Stimulated activated CD8-positive, alpha-beta memory T cell treated with anti-CD3 and anti-CD28 coated beads, Interleukin-7, amount 100 ng/mL, for 4 hours (primary cell): Measurements from ENCODE around the gene PRICKLE2.

ENCODE experiments used
- DNase-seq, 2 donors: peaks; one replicate each; pipeline ENCODE4 v3.0.0-alpha.2; 2020; ENCODE audit warnings: low read depth in 2 of 2

Gene PRICKLE2

DNA sequence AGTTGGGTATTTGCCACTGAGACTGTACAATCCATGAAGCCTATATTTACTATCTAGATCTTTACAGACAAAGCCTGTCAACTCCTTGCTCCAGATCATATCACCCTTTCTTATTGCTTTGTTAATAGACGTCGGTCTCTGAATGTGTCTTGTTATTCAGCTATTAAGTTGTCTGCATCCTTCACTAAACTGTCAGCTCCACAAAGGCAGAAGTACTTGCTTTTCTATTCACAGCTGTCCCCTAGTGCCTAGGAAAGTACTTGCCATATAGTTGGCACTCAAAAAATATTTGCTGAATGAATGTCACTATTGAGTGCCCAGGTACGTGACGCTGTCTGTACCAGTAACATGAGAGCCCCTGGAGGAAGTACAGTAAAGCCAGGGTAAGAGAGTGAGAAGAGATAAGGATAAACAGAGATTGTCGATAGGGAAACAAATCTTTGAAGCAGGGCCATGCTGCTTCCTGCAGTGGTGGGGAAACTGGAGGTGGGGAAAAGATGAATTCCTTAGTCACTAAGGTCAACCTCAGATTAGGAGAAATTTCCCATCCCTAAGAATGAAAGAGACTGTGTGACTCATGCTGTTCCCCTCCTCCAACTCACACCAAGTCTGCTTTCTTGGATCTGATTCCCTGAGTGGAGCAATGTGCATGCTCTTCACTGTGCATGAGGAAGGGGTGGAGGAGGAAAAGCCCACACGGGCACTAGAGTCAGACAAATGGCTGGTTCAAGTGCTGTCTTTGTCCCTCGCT lies 36.3 kb downstream of the PRICKLE2 start:
- DNase-seq = no peak

DNA sequence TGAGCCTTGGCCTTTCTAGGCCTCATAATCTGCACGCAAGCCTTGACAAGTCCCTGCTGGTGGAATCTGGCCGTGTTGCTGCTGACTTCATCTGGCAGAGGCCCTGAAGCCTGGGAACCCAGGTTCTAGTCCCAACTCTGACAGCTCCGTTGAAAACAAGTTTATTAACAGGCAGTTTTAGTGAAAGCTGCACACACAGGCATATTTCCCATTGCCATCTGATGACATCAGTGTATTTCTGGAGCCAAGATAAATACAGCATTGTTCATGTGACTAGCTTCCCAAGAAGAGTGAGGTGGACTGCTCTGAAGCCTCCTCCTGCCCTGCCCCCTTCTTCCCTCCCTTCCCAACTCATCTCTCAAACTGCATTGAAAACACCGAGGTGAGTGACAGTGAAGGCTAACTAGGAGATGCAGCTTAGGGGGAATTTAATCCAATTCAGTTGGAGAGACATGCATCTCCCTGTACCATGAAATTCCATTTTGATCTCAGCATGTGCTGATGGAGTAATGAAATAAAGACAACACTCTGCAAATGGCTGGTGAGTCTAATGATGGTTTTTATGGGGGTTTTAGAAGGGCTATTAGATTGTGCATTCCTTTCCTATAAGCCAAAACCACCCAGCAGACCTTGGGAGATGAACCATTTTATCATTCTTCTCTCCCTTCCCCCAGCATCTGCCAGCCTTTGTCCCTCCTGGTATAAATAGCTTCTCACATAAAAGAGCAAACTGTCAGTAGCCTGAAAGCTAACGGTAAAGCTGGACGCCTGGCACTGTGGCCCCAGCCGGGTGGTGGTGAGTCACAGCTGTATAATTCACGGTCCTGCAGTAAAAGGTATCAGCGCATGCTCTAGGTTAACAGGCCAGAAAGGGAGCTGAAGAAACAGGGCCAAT lies 38.0 kb downstream of the PRICKLE2 start:
- DNase-seq = no peak

GRCh38 chr3:64186667-64187064 lies 38.6 kb downstream of the PRICKLE2 start:
- DNase-seq = no peak

DNA sequence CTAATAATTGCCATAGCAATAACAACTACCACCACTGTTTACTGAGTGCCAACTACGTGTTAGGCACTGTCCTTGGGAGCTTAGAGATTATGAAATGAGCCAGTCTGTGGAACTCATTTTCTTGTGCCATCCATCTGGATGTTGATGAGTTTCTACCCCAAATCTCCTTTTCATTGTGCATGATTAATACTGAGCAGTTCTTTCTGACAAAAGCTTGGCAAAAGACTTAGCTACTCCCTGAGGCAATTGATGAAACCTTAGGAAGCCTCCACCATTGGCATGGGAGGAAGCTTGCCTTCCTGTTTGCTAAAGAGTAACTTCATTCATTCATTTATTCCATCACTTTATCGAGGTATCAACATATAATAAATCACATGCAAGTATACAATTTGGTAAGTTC lies 39.8 kb downstream of the PRICKLE2 start:
- no peak for DNase-seq

GRCh38 chr3:64184621-64185020 lies 40.6 kb downstream of the PRICKLE2 start:
- no peak for DNase-seq

DNA sequence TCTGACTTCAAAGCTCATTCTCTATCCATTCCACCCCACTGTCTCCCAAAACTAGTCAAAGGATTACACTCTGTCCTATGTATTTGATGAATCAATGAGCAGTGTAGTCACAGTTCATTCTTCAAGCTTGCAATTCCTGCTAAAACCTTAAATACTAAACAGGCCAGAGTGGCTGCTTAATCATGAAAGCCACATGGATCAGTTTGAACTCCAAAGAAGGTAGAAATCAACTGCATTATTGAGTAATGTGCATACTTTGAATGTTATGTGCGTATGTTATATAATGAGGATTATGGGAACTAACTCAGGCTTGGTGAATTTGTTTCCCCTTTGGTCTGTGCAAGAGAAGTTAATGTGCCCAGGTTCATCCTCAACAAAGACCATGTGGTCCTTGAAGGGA lies 45.4 kb downstream of the PRICKLE2 start:
- no peak for DNase-seq

DNA sequence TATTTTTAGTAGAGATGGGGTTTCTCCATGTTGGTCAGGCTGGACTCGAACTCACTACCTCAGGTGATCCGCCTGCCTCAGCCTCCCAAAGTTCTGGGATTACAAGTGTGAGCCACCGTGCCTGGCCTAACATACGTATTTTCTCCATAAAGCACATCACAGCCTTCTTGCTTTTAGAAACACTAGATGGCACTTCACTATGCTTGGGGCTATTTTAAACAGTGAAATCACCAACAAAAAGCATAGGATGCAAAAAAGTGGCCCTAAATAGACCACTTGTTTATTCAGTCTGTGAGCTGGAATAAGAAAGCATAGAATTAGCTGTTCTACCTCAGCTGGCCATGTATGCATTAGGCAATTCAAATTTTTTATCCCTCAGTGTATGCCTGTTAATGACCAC lies 46.0 kb downstream of the PRICKLE2 start:
- no peak for DNase-seq

DNA sequence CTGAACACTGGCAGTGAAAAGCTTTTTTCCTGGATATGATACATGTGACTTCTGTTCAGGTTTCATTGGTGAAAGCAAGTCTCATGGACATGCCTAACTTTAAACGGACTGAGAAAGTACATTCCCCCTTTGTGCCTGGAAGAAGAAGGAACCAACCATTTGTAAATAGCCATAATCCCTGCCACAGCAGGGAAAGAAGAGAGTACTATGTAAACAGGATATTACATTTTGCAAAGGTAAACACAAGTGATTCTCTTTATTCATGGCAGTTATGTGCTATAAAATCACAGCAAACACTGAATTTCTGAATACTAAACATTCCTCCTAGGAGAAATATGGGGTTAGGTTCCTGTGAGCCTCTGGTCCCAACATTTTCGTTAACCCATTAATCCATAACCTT lies 46.8 kb downstream of the PRICKLE2 start:
- DNase-seq = no peak

DNA sequence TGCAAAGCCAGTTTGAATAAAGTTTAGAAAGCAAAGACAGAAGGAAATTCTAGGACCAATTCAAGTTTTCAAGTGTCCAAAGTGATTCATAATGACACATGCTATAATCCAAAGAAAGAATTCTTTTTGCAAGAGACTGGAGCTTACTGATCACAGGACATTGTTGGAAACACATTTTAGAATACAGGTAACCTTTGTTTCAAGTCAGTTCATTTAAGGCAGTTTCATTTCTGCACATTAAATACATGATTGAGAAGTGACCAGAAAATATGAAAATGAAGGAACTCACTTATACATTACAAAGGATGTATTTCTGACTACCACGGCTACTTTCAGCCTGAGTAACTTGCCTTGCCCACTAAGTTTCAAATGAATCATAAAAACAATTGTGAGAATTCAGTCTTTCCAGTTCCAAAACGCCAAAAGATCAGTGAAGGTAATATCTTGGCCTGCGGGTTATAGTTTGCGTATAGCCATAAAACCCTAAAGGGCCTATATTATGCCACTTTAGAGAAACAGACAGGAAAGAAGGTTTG lies 48.7 kb downstream of the PRICKLE2 start:
- no peak for DNase-seq

GRCh38 chr3:64174328-64174727 lies 50.9 kb downstream of the PRICKLE2 start:
- DNase-seq = no peak

DNA sequence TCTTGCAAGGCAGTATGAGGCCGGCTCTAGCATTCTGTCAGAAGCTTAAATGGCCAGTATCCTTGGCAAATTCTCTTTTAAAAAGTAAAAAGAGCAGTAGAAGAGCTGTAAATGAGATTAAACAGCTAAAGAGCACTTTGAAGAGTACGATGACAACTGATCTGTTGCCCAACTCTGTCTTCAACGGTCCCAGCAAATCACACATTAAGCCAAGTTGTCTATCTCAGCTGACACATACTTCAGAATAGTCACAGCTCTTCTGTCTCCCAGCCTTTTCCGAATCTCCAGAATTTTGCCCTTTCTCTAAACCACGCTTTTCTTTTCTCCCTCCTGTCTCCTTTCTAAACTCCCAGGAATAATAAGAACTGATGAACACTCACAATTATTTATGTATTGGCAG lies 51.7 kb downstream of the PRICKLE2 start:
- DNase-seq = no peak

DNA sequence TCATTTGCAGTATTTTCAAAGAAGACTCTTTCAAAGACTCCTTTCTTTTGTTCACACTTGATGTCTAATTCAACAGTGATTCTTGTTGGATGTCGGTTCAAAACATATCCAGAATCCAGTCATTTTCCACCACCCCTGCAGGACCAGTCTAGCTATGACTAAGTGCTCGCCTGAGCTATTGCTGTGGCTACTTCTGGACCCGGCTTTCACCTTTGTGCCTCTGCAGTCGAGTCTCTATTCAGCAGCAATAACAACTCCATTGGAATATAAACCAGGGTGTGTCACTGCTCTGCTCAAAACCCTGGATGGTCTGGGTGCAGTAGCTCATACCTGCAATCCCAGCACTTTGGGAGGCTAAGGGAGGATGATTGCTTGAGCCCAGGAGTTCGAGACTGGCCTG lies 55.0 kb downstream of the PRICKLE2 start:
- DNase-seq = no peak

- no peak for DNase-seq
Measured at GRCh38 chr3:64167868-64168267, 57.4 kb downstream of the PRICKLE2 start.

GRCh38 chr3:64167351-64167750 lies 57.9 kb downstream of the PRICKLE2 start:
- no peak for DNase-seq

DNA sequence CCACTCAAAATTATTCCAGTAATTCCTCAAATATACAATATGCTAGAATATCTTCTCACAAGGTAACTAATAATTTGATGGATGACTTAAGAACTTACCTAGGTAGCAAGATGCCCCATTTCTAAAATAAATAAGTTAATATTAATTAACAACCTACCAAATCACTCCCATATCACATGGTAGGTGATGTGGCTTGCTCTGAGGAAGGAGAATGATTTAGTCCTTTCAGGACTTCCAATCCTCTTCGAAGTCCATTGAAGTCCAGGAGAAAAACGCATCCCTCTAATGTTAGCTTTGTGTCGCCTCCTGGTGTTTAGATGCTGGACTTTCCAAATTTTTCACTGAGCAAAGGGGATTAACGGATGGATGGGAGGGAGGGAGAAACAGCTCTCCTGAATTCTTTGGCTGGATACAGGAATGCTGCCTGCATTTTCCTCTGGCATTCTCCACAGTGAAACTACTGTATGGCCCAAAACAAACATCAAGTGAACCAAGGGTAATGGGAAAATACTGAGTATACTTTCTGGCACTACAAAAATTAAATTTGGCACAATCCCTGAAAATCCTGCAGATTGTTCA lies 58.6 kb downstream of the PRICKLE2 start:
- DNase-seq = no peak

GRCh38 chr3:64164349-64164748 lies 60.9 kb downstream of the PRICKLE2 start:
- no peak for DNase-seq

- DNase-seq = no peak
Measured at GRCh38 chr3:64163755-64164148, 61.5 kb downstream of the PRICKLE2 start.

DNA sequence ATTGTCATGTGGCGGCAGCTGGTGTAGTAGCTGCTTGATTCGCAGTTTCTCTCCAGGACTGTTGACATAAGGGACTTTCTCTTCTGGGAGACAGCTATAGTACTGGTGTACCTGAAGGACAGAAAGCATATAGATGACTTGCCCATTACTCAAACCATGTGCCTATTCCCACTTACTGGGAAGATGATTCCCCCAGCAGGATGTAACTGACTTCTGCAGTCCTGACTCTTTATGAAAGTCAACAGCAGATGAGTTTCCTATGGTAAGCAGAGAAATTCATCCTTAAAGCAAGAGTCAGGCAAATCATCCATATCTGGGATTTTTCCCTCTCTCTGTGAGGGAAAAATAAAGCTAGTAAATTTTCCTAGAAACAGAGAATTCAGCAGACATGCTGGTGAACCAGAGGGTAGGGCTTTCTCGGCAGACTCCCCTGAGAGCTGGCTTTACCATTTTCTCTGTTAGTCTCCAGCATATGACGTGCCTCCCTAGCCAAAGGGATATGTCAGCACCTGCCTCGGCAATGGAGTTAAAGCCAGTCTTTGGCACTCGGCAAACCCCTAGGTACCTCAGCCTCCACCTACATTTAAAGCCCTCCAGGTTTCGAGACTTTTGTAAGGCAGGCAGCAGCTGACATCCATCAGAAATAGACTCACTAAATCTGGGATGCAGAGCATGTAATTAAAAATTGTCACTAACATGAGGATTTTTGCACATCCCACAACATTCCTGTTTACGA lies 62.1 kb downstream of the PRICKLE2 start:
- DNase-seq = no peak

DNA sequence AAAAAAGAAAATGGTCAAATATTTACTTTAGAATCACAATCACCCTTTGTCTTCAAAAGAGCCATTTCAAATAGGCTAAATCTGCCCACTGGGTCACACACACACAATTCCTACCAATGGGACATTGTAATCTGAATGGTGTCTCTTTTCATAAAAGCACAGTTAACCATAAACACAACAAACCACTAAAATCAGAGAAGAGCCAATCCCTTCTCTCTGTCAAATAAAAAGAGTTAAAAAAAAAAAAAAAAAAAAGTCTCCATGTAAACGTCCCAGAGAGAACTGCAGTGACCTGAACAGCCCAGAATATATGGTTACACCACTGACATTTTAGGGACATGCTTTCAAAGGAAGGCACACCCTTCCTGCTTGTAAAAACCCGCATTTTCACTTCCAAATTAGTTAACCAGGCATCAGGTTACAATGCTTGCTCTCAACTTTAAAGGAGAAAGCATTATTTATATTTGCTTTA lies 63.7 kb downstream of the PRICKLE2 start:
- DNase-seq = no peak

DNA sequence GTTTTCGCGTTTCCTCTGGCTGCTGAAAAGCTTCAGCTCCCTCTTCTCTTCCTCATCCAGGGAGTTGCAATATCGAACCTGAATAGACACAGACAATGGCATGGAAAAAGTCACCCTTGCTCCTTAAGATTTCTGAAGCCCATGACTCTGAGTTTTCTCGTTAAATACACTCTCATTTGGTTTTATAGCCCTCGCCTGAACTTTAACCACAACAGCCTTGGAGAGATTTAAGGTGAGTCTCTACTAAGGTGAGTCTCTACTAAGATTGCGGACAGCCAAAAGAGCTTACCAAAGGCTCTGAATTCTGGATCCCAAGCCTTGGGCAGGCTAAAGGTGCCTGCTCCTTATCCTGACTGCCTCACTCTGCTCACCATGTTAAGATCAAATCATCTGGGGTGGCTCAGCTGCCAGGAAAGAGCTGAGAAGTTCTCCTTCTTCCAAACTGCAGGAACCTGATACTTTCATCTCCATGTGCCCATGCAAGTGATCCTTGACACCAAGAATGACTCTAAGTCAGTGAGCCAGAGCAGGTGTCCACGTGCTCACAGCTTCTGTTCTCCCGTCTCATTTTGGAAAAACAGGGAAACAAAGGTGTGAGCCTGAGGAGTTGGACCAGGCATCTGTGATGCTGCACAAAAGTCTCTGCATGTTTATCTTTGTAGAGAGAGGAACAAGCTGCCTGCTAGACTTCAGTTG lies 65.1 kb downstream of the PRICKLE2 start:
- DNase-seq = no peak

GRCh38 chr3:64158334-64158733 lies 66.9 kb downstream of the PRICKLE2 start:
- no peak for DNase-seq
